Adipose tissue (tissue), 3 donors: ENCODE measurements around the gene LMX1A. TPM values are rescaled to one million over a fixed set of nuclear protein-coding genes. Genes with fewer than 3 reads are reported as not detected.

ENCODE experiments used
- H3K27ac ChIP-seq: one replicate; pipeline ENCODE4 v1.5.1; 2013; ENCODE audit warnings: low read depth, low read length
- WGBS, 3 donors: extraction: QIAGEN DNeasy Blood & Tissue Kit; methylation state at CpG; one replicate each; pipeline ENCODE4 v1.1.7; 2013; 5-methylcytosine and 5-hydroxymethylcytosine counted together
- polyA plus RNA-seq, 3 donors: library from polyadenylated mRNA; stranded (reverse); fragments of 200-250 nt; gene quantifications; one replicate each; pipeline ENCODE4 v1.2.3, GENCODE V29; 2013
- donor health status: healthy with polysubstance abuse.
- donor health status: Bipolar disorder and iron deficiency.
- donor health status: healthy.

Gene LMX1A
- polyA plus RNA-seq, 3 donors, result 0.03 to 0.79 (median 0.09) TPM

- 30 to 37% (median 35%) methylated on average over 5 of the region's 5 CpGs for WGBS, 3 donors
- H3K27ac ChIP-seq, result no peak overlapping the region
These were observed 15.2 kb upstream of the LMX1A start for GRCh38 chr1:165371588-165372225.

- H3K27ac ChIP-seq, result no peak overlapping the region
- WGBS, 3 donors, result 20 to 21% (median 21%) methylated on average over 9 of the region's 9 CpGs
These were observed 12.8 kb upstream of the LMX1A start for GRCh38 chr1:165369255-165369848.

- WGBS, 3 donors, result 45 to 47% (median 45%) methylated on average over 7 of the region's 7 CpGs
- H3K27ac ChIP-seq, result no peak overlapping the region
These were observed 11.0 kb upstream of the LMX1A start for GRCh38 chr1:165367375-165367993.

GRCh38 chr1:165365341-165365740 is 8.8 kb upstream of the LMX1A start:
- no peak overlapping the region for H3K27ac ChIP-seq

GRCh38 chr1:165364568-165365133 is 8.1 kb upstream of the LMX1A start:
- H3K27ac ChIP-seq, result no peak overlapping the region
- 26 to 36% (median 27%) methylated on average over 6 of the region's 6 CpGs for WGBS, 3 donors

More at GRCh38 chr1:165365341-165365740, 8.8 kb upstream of the LMX1A start:
- 39 to 61% (median 40%) methylated on average over 2 of the region's 2 CpGs for WGBS, 3 donors

- WGBS, 3 donors, result 13 to 22% (median 15%) methylated on average over 21 to 25 of the region's 25 CpGs
These were observed 361 bp upstream of the LMX1A start for GRCh38 chr1:165356876-165357275.

GRCh38 chr1:165355139-165355976 is 1.2 kb downstream of the LMX1A start:
- no peak overlapping the region for H3K27ac ChIP-seq

More at GRCh38 chr1:165356876-165357275, 361 bp upstream of the LMX1A start:
- H3K27ac ChIP-seq, result no peak overlapping the region

GRCh38 chr1:165354739-165355138 is 1.8 kb downstream of the LMX1A start:
- WGBS, 3 donors, result 9 to 20% (median 17%) methylated on average over 22 of the region's 22 CpGs
- H3K27ac ChIP-seq, result no peak overlapping the region

More at GRCh38 chr1:165355139-165355976, 1.2 kb downstream of the LMX1A start:
- 5 to 15% (median 8%) methylated on average over 53 of the region's 53 CpGs for WGBS, 3 donors

GRCh38 chr1:165353731-165354671 is 2.5 kb downstream of the LMX1A start:
- no peak overlapping the region for H3K27ac ChIP-seq
- 7 to 26% (median 16%) methylated on average over 52 of the region's 52 CpGs for WGBS, 3 donors

GRCh38 chr1:165352442-165353293 is 3.8 kb downstream of the LMX1A start:
- no peak overlapping the region for H3K27ac ChIP-seq
- WGBS, 3 donors, result 5 to 23% (median 10%) methylated on average over 59 of the region's 59 CpGs

- 7 to 30% (median 16%) methylated on average over 20 of the region's 20 CpGs for WGBS, 3 donors
- H3K27ac ChIP-seq, result no peak overlapping the region
These were observed 4.6 kb downstream of the LMX1A start for GRCh38 chr1:165351863-165352441.

- H3K27ac ChIP-seq, result no peak overlapping the region
- 5 to 24% (median 15%) methylated on average over 3 of the region's 3 CpGs for WGBS, 3 donors
These were observed 5.7 kb downstream of the LMX1A start for GRCh38 chr1:165350840-165351239.

GRCh38 chr1:165345502-165345901 is 11.0 kb downstream of the LMX1A start:
- H3K27ac ChIP-seq, result no peak overlapping the region
- WGBS, 3 donors, result 59 to 62% (median 61%) methylated on average over 7 of the region's 7 CpGs

GRCh38 chr1:165344736-165345135 is 11.8 kb downstream of the LMX1A start:
- 29 to 57% (median 44%) methylated on average over 3 of the region's 3 CpGs for whole genome bisulfite sequencing, 3 donors
- no peak overlapping the region for H3K27ac ChIP-seq

- no peak overlapping the region for H3K27ac ChIP-seq
- 28 to 44% (median 41%) methylated on average over 2 of the region's 2 CpGs for WGBS, 3 donors
These were observed 12.3 kb downstream of the LMX1A start for GRCh38 chr1:165344198-165344597.

GRCh38 chr1:165342587-165342986 is 13.9 kb downstream of the LMX1A start:
- WGBS, 3 donors, result 51 to 62% (median 56%) methylated on average over 2 of the region's 2 CpGs
- no peak overlapping the region for H3K27ac ChIP-seq
